Stomach smooth muscle (tissue), 2 donors: ENCODE measurements around the gene ROBO2.

Experiments used
- H3K27ac ChIP-seq: one replicate; pipeline ENCODE4 v1.7.0; 2013; ENCODE audit warnings: mild to moderate bottlenecking, low read length, inconsistent platforms
- H3K27me3 ChIP-seq, 2 donors: one replicate each; pipeline ENCODE4 v1.7.0; 2013; ENCODE audit warnings: low read length in 2 of 2; ENCODE audit not compliant: insufficient read depth in 2 of 2, control insufficient read depth in 1 of 2
- H3K36me3 ChIP-seq, 2 donors: one replicate each; pipeline ENCODE4 v1.7.0; 2013; ENCODE audit warnings: low read length in 2 of 2; ENCODE audit not compliant: control insufficient read depth in 2 of 2, insufficient read depth in 2 of 2
- H3K4me1 ChIP-seq: one replicate; pipeline ENCODE4 v1.7.0; 2013; ENCODE audit warnings: low read length; ENCODE audit not compliant: control insufficient read depth, insufficient read depth
- H3K4me3 ChIP-seq, 2 donors: one replicate each; pipeline ENCODE4 v1.7.0; 2013; ENCODE audit warnings: low read length in 2 of 2
- H3K9ac ChIP-seq, 2 donors: one replicate each; pipeline ENCODE4 v1.7.0; 2013; ENCODE audit warnings: low read length in 2 of 2, mild to moderate bottlenecking in 1 of 2
- H3K9me3 ChIP-seq, 2 donors: one replicate each; pipeline ENCODE4 v1.7.0; 2013; ENCODE audit warnings: low read length in 2 of 2; ENCODE audit not compliant: control insufficient read depth in 2 of 2
- donor health status: healthy.
- donor health status: Pancreatic carcinoma.

The ROBO2 gene

DNA sequence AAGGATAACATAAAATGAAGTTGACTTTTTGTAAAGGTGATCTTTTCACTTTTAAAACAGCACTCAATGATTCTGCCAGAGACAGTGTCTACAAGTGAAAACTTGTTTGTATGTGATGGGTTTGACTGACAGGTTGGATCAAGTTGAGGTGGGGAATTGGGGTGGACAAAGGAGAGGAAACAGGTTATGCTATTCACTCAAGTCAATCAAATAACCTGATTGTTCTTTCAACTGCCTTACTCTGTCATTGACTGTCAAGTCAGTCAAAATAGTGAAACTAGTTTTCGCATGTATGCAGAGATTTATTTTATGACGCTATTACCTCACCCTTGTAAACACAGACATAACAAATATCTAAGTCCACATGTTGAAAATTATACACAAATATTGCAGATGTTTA, 187.7 kb downstream of the ROBO2 start:
- H3K9ac ChIP-seq: no peak overlapping the region
- H3K27ac ChIP-seq: no peak overlapping the region
- H3K27me3 ChIP-seq: no peaks in the 10 kb centered on the region
- no peak overlapping the region for H3K4me3 ChIP-seq
- no peaks in the 10 kb centered on the region for H3K9me3 ChIP-seq
- no peaks in the 10 kb centered on the region for H3K4me1 ChIP-seq
- no peaks in the 10 kb centered on the region for H3K36me3 ChIP-seq

DNA sequence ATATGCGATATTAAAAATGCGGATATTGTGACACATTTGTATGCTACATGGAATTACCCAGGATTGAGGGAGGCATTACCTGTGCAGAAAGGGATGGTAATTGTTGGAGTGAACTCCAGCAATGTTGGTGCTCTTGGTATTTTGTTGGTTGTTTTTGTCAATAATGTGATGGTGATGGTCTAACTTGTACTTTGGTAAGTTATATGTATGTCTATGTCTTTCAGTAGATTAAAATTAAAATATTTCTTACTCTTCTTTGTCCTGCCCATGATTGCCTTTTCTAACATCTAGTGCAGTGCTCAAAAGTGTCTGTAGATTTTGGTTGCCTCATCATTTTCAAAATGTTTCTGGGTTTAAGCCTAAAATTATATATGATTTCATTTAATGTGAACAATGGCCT, 192.7 kb downstream of the ROBO2 start:
- Histone ChIP-seq H3K4me3 (no peak overlapping the region), H3K27ac (no peak overlapping the region), H3K27me3 (no peaks in the 10 kb centered on the region), H3K9ac (no peak overlapping the region), H3K4me1 (no peaks in the 10 kb centered on the region), H3K36me3 (no peaks in the 10 kb centered on the region), H3K9me3 (no peaks in the 10 kb centered on the region)

DNA sequence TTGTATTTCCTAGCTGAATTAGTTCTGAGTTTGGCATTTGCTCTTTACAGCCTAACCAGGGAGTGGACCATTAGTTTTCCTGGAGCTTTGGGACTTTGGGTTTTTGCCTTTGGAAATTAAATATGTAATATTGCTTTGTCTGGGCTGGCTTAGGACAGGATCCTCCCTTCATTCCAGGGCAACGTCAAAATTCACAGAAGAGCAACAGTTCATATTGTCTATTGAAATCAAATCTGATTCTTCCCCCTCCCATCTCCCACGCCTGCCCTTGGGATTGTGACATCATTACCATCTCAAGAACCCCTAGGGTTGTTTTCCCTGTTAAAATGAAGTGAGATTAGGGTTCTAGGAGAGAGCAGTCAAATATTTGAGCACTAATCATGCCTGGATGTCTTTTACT, 194.1 kb downstream of the ROBO2 start:
- H3K36me3 ChIP-seq: no peaks in the 10 kb centered on the region
- no peak overlapping the region for H3K9ac ChIP-seq
- H3K27me3 ChIP-seq: no peaks in the 10 kb centered on the region
- no peaks in the 10 kb centered on the region for H3K4me1 ChIP-seq
- no peak overlapping the region for H3K4me3 ChIP-seq
- H3K9me3 ChIP-seq: no peaks in the 10 kb centered on the region
- no peak overlapping the region for H3K27ac ChIP-seq

DNA sequence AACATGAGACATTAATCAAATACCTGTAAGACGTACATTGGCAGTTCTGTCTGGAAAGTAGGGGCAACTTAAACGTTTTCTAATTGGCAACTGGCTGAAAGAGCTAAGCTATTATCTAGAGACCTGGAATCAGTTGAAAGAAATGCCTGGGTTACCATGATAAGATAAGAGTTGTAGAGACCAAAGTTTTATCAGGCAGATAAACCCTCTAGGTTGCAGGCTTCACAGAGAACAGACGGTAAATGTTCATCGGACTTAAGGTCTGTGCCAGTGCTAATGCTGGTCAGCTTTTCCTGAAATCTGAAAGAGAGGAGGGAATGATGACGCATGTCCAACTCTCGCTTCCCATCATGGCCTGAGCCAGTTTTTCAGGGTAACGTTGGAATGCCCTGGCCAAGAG, 196.2 kb downstream of the ROBO2 start:
- H3K36me3 ChIP-seq: no peaks in the 10 kb centered on the region
- H3K4me1 ChIP-seq: no peaks in the 10 kb centered on the region
- H3K4me3 ChIP-seq: no peak overlapping the region

DNA sequence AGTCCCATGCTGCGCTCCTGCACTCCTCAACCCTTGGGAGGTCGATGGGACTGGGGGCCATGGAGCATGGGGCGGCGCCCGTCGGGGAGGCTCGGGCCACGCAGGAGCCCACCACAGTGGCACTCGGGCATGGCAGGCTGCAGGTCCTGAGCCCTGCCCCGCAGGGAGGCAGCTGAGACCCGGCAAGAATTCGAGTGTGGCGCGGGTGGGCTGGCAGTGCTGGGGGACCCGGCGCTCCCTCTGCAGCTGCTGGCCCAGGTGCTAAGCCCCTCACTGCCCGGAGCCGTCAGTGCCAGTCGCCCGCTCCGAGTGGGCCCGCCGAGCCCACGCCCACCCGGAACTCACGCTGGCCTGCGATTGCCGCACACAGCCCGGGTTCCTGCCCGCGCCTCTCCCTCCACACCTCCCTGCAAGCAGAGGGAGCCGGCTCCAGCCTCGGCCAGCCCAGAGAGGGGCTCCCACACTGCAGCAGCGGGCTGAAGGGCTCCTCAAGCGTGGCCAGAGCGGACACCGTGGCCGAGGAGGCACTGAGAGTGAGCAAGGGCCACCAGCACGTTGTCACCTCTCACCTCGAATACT, 200.3 kb downstream of the ROBO2 start:
- Histone ChIP-seq H3K4me1 (no peaks in the 10 kb centered on the region), H3K9me3 (no peaks in the 10 kb centered on the region), H3K9ac (no peak overlapping the region), H3K27ac (no peak overlapping the region), H3K36me3 (no peaks in the 10 kb centered on the region), H3K27me3 (no peaks in the 10 kb centered on the region), H3K4me3 (no peak overlapping the region)

More for the DNA sequence above, 196.2 kb downstream of the ROBO2 start:
- Histone ChIP-seq H3K9me3 (no peaks in the 10 kb centered on the region), H3K9ac (no peak overlapping the region), H3K27me3 (no peaks in the 10 kb centered on the region), H3K27ac (no peak overlapping the region)

DNA sequence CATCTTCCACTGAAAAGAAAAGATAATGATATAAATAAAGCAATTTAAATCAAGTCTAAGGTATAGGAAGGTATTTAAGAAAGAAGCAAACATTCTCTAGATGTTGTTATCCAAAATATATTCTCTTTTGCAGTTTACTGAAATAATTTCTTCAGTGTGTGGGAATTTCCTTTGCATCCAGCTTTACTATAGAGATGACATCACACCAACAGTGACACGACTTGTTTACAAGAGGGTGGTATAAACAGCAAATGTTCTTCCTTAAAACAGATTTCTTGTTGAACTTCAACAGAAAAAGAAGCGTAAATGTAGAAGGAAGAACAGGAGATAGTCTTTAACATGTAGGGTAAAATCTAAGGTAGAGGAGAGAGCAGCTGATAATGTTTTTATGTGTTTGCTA, 202.5 kb downstream of the ROBO2 start:
- Histone ChIP-seq H3K36me3 (no peaks in the 10 kb centered on the region), H3K27ac (no peak overlapping the region), H3K27me3 (no peaks in the 10 kb centered on the region), H3K4me1 (no peaks in the 10 kb centered on the region), H3K9ac (no peak overlapping the region), H3K4me3 (no peak overlapping the region), H3K9me3 (no peaks in the 10 kb centered on the region)

DNA sequence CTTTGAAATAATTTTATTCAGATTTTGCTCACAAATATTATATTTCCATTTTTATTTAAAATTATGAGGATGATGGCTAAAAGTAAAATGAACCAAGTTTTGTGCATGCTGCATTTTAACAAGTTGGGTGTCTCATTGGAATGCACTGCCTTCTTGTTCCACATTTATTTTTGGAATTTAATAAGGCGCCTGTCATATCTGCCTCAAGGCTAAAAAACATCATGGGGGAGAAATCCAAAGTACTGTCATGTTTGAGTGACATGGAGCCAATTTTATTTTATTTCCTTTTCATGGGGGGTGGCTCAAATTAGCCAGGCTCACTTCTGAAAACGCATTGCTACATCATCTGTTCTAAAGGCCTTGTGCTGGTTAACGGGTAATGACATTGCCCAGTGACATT, 205.1 kb downstream of the ROBO2 start:
- Histone ChIP-seq H3K9me3 (no peaks in the 10 kb centered on the region), H3K4me1 (no peaks in the 10 kb centered on the region), H3K36me3 (no peaks in the 10 kb centered on the region), H3K9ac (no peak overlapping the region), H3K4me3 (no peak overlapping the region), H3K27ac (no peak overlapping the region), H3K27me3 (no peaks in the 10 kb centered on the region)

DNA sequence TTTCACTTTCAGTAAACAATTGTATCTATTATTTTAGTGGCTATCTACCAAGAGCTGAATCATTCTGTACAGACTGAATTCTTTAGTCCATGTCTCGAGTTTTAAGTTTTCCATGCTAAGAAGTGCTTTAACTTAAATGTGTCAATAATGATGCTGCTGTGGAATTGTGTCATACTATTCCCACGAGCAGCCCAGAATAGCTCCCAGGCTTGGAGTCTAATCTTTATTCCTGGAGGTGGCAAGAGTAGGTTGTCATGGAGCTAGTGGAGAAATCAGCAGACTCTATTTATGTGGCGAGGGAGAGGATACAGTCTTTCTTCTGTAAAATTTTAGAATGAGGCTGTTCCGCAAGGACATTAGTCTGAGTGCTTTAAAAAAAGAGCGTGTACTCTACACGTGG, 207.2 kb downstream of the ROBO2 start:
- no peaks in the 10 kb centered on the region for H3K9me3 ChIP-seq
- H3K36me3 ChIP-seq: no peaks in the 10 kb centered on the region
- H3K4me3 ChIP-seq: no peak overlapping the region
- H3K27me3 ChIP-seq: peaks cover 0 to 3% of the 10 kb centered on the region in 2 donors
- no peaks in the 10 kb centered on the region for H3K4me1 ChIP-seq
- H3K9ac ChIP-seq: no peak overlapping the region
- no peak overlapping the region for H3K27ac ChIP-seq

DNA sequence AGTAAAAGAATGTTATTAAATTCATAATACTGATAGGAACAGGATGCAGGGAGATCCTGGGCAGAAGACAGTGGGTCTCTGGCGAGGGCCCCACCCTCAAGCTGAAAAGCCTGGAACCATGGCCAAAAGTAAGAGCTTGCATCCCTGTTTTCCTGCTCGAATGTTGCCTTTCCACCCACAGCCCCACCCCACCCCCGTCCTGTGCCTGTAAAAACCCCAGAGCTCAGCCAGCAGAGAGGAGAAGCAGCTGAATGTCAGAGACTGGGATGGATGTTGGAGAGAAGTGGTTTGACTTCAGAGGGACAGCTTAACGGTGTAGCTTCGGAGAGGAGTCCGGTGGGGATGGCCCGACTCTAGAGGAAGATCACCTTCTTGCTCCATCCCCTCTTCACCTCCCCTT, 207.9 kb downstream of the ROBO2 start:
- Histone ChIP-seq H3K27ac (no peak overlapping the region), H3K4me3 (no peak overlapping the region), H3K27me3 (peaks cover 0 to 3% of the 10 kb centered on the region in 2 donors), H3K9me3 (no peaks in the 10 kb centered on the region), H3K9ac (no peak overlapping the region), H3K36me3 (no peaks in the 10 kb centered on the region), H3K4me1 (no peaks in the 10 kb centered on the region)

DNA sequence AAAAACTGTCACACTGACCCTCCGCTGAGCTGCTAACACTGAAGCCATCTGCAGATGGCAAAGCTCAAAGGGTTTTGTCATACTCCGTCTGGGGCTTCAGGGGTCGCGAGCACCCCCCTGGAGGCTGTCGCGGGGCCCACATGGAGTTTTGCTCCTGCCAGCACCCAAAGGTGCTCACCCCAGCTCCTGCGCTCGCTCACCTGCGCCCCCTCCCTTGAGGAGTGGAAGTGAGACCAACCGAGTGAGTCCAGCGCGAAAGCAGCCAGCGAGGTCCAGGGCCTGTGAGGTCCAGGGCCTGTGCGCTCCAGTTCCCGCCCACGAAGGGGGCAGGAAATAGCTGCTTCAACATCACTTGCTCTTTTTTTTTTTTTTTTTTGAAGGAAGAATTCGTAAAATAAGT, 208.5 kb downstream of the ROBO2 start:
- Histone ChIP-seq H3K36me3 (no peaks in the 10 kb centered on the region), H3K9me3 (no peaks in the 10 kb centered on the region), H3K27ac (no peak overlapping the region)

DNA sequence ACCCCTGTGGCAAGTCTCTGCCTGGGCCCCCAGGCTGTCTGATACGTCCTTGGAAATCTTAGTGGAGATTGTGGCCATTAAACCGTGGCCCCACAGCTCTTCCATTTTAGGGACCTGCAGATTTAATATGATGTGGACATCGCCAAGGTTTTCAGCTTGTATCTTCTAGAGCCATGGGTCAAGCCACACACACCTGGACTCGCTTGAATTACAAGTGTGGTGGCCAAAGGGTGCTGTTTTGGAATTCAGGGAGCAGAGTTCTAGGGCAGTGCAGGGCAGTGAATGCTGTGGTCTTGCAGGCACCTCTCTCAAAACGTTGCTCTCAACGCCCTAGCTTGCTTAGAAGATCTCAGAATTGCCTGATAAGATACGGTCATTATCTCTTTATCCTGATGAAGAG, 211.2 kb downstream of the ROBO2 start:
- no peak overlapping the region for H3K27ac ChIP-seq
- H3K27me3 ChIP-seq: peaks cover 0 to 3% of the 10 kb centered on the region in 2 donors
- no peaks in the 10 kb centered on the region for H3K4me1 ChIP-seq
- H3K9ac ChIP-seq: no peak overlapping the region
- H3K9me3 ChIP-seq: no peaks in the 10 kb centered on the region
- H3K4me3 ChIP-seq: no peak overlapping the region
- no peaks in the 10 kb centered on the region for H3K36me3 ChIP-seq

More for the DNA sequence above, 208.5 kb downstream of the ROBO2 start:
- no peak overlapping the region for H3K9ac ChIP-seq
- H3K4me1 ChIP-seq: no peaks in the 10 kb centered on the region
- no peak overlapping the region for H3K4me3 ChIP-seq
- H3K27me3 ChIP-seq: peaks cover 0 to 3% of the 10 kb centered on the region in 2 donors
